Activated T-cell treated with anti-CD3 and anti-CD28 coated beads for 24 hours (primary cell): ENCODE data around the gene SRPK2.
"Not testable (repeated sequence)": the region's sequence is repeated elsewhere in the genome, so short reads cannot be mapped to it uniquely, and the experiment has no call there.

ENCODE experiments used
- DNase-seq: peaks from one replicate; pipeline ENCODE4 v3.0.0-alpha.2; 2020; ENCODE audit warnings: low read depth

The SRPK2 gene

DNA sequence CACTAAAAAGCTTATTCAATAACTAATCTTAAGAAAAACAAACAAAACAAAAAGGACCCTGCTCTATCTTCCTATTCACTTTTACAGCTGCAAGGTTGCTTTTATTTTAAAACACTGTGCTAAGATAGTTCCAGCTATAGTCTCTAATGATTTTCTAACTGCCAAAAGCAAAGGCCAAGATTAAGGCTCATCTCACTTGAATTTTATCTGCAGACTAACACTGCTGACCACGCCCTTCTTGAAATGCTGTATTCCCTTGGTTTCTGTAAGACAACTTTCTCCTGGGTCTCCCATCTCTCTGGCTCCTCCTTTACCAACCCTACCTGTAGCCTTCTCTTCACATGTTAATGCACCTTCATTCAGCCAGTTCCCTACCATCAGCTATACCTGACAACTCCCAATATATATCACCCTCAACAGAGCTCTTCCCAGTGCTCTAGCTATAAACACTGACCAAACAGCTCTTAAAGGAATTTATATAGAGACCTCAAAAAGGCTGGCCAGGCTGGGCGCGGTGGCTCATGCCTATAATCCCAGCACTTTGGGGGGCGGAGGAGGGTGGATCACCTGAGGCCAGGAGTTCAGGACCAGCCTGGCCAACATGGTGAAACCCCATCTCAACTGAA, 11.7 kb downstream of the SRPK2 start:
- no peak for DNase-seq

DNA sequence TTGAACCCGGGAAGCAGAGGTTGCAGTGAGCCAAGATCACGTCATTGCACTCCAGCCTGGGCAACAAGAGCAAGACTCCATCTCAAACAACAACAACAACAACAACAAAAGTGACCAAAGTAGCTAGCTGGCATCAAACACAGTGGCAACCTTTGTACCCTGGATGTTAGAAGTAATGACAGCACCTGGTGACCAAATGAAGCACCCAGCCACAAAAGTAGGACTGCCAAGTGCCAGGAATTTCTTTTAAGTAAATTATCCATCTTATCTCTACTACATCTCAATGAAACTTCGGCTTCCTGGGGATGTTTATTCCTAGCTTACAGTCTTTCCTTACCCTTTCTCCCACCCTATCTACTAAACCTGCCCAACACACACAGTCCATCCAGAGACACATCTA, 18.8 kb downstream of the SRPK2 start:
- no peak for DNase-seq

DNA sequence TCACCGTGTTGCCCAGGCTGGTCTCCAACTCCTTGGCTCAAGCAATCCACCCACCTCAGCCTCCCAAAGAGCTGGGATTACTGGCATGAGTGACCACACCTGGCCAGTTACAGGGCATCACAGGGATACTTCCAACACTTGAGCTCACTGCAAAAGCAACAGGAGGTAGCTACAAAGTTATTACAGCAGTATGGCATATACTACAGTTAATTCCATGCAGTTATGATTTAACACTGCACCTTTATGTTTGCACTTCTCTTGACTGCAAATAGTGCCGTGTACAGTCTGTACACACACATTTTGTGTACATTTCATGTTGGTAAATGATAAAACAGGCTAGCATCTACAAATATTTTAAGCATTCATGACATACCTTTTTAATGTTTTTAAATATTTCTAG, 21.3 kb downstream of the SRPK2 start:
- no peak for DNase-seq

DNA sequence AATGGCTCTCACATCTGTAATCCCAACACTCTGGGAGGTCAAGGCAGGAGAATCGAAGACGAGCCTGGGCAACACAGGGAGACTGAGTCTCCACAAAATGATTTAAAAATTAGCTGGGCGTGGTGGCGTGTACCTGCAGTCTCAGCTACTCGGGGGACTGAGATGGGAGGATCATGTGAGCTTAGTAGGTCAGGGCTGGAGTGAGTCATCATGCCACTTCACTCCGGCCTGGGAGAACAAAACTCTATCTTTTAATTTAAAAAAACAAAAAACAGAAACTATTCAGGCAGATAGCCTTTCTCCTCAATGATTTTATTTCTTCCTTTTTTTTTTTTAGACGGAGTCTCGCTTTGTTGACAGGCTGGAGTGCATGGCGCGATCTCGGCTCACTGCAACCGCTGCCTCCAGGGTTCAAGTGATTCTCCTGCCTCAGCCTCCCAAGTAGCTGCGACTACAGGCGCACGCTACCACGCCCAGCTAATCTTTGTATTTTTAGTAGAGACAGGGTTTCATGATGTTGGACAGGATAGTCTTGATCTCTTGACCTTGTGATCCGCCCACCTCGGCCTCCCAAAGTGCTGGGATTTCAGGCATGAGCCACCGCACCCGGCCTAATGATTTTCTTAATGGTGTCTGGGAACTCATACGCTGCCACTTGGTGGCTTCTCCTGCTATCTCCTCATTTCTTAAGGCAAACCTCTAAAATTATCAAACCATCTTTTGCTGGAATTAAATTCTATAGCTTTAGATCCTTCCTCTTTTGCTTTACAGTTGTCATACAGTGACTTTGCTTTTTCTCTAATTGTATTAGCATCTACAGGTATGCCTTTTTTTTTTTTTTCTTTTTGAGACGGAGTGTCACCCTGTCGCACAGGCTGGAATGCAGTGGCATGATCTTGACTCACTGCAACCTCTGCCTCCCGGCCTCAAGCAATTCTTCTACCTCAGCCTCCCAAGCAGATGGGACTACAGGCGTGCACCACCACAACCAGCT, 22.9 kb downstream of the SRPK2 start:
- DNase-seq: no peak

DNA sequence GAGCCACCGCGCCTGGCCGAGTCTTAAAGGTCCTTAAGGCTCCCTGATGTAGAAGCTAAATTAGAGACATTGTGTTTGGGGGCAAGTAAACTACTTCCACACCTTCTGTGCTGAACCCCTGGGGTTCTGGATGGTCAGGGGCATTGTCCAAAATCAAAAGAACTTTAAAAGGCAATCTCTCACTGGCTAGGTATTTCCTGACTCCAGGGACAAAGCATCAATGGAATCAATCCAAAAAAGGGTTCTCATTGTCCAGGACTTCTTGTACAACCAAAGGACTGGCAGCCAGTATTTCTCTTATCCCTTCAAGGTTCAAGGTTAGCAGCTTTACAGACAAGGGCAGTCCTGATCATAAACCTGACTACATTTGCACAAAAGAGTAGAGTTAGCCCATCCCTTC, 24.0 kb downstream of the SRPK2 start:
- DNase-seq: no peak

DNA sequence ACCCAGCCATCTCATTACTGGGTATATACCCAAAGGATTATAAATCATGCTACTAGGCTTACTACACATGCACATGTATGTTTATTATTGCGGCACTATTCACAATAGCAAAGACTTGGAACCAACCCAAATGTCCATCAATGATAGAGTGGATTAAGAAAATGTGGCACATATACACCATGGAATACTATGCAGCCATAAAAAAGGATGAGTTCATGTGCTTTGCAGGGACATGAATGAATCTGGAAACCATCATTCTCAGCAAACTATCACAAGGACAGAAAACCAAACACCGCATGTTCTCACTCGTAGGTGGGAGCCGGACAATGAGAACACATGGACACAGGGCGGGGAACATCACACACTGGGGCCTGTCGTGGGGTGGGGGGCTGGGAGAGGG, 25.1 kb downstream of the SRPK2 start:
- DNase-seq: not testable (repeated sequence)

DNA sequence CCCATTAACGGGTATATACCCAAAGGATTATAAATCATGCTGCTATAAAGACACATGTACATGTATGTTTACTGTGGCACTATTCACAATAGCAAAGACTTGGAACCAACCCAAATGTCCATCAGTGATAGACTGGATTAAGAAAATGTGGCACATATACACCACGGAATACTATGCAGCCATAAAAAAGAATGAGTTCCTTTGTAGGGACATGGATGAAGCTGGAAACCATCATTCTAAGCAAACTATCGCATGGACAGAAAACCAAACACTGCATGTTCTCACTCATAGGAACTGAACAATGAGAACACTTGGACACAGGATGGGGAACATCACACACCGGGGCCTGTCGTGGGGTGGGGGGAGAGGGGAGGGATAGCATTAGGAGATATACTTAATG, 26.0 kb downstream of the SRPK2 start:
- not testable (repeated sequence) for DNase-seq

DNA sequence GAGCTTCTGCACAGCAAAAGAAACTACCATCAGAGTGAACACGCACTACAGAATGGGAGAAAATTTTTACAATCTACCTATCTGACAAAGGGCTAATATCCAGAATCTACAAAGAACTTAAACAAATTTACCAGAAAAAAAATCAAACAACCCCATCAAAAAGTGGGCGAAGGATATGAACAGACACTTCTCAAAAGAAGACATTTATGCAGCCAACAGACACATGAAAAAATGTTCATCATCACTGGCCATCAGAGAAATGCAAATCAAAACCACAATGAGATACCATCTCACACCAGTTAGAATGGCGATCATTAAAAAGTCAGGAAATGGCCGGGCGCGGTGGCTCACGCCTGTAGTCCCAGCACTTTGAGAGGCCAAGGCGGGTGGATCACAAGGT, 26.7 kb downstream of the SRPK2 start:
- DNase-seq: not testable (repeated sequence)

DNA sequence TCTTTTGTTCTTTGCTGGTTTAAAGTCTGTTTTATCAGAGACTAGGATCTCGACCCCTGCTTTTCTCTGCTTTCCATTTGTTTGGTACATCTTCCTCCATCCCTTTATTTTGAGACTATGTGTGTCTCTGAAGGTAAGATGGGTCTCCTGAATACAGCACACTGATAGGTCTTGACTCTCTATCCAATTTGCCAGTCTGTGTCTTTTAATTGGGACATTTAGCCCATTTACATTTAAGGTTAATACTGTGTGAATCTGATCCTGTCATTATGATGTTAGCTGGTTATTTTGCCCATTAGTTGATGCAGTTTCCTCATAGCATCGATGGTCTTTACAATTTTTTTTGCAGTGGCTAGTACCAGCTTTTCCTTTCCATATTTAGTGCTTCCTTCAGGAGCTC, 28.6 kb downstream of the SRPK2 start:
- not testable (repeated sequence) for DNase-seq

DNA sequence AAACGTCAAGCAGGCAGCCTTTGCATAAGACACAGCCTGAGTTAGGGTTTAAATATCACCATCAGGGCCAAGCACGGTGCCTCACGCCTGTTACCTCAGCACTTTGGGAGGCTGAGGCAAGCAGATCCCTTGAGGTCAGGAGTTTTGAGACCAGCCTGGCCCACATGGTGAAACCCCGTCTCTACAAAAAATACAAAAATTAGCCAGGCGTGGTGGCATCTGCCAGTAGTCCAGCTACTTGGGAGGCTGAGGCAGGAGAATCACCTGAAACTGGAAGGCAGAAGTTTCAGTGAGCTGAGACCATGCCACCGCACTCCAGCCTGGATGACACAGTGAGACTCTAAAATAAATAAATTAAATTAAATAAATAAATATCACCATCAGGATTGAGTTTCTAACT, 33.0 kb downstream of the SRPK2 start:
- DNase-seq: no peak

DNA sequence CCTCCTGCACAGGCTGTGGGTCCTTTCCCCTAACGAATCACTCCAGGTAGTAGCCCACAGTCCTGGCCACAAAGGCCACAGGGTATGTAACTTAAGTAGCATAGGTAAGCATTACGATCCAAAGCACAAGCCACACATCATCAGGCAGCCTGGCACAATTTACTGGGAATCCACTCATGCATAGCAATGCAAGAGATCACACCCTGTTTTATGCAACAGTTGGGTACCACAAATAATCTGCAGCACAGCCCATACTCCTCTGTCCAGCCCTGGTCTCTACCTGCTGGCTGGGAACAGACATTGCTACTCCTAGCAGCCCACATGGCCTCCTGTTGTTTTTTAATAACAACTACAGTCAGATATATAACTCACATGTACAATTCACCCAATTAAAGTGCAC, 34.3 kb downstream of the SRPK2 start:
- no peak for DNase-seq

DNA sequence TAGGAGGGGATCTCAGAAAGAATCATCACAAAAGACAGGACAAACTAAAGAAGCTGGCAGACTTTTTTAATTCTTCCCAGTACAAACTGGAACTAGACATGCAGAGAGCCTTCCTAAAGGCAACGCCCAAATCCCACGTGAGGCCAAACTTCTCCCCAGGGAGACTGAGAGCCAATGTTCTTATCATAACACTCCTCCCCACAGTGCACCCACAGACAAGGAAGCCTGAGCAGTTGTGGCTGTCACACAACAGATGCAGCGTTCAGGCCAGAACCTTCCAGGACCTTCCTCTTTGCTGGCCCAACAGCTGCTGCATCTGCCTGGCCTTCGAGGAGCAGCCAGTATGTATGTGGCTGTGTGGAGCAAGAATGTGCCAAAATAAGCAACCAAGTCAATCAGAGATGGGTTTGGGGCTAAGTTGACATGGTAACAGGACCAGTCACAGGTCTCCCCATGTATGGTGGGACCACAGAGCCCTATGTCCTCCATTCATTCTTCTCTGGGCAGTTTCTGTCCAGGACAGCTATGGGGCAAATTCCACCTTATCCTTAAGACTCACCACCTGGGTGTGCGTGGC, 34.9 kb downstream of the SRPK2 start:
- DNase-seq: no peak

DNA sequence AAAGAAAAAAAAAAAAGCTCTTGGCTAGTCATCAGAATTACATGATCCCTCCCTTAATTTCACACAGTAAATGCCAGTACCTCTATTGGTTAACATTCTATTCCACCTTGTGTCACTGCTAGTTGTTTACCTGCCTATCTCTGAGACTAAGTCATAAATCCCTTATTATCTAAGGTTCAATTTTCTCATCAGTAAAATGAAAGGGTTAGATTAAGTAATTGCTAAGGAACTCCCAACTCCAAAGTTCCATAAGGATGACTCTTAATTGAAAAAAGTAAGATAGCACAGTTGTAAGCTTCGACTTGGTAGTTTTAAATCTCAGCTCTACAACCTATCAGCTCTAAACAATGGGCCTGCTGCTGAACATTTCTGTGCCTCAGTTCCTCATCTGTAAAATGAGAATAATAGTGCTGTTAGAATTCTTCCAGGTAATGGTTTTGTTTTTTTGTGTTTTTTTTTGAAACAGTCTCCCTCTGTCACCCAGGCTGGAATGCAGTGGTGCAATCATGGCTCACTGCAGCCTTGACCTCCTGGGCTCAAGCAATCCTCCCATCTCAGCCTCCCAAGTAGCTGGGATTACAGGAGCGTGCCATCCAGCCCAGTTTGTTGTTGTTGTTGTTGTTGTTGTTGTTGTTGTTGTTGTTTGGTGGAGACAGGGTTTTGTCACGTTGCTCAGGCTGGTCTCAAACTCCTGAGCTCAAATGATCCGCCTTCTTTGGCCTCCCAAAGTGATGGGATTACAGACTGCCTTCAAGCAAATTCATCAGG, 35.6 kb downstream of the SRPK2 start:
- DNase-seq: no peak

DNA sequence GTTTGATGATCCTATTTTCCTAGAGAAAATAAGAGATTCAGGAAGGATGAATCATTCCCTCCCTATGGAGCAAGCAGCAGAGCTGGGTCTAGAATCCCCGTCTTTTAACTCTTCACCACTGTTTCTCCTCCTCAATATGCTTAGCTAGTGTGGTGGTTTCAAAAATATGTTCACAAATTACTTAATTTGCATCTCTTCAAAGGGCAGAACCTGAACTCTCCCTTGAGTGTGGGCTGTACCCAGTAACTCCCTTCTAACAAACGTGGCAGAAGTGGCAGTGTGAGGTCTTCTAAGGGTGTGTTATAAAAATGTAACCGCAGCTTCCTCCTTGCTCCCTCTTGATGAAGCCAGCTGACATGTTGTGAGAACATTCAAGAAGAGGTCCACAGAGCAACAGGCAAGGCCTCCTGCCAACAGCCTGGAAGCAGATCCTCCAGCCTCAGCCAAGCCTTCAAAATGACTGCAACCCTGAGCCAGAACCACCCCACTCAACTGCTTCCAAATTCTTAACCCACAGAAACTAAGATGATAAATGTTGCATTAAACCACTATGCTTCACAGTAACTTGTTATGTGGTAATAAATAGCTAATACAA, 36.6 kb downstream of the SRPK2 start:
- DNase-seq: peak; percentile 42

DNA sequence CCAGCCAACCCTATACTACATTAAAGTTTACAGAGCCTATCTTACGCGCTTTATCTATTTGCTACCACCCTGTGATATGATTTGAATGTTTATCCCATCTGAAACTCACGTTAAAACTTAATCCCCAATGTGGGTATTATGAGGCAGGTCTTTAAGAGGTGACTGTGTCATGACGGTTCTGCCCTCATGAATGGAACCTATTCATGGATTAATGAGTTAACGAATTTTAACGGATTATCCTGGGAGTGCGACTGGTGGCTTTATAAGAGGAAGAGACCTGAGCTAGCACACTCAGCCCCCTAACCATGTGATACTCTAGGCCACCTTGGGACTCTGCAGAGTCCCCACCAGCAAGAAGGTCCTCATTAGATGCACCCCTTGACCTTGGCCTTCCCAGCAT, 37.8 kb downstream of the SRPK2 start:
- DNase-seq: no peak

DNA sequence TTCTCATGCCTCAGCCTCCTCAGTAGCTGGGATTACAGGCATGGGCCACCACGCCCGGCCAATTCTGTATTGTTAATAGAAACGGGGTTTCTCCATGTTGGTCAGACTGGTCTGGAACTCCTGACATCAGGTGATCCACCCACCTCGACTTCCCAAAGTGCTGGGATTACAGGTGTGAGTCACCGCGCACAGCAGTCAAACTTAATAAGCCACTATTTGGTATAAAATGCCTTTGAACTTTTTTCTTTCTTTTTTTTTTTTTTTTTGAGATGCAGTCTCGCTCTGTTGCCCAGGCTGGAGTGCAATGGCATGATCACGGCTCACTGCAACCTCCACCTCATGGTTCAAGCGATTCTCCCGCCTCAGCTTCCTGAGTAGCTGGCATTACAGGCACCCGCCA, 40.5 kb downstream of the SRPK2 start:
- DNase-seq: not testable (repeated sequence)

DNA sequence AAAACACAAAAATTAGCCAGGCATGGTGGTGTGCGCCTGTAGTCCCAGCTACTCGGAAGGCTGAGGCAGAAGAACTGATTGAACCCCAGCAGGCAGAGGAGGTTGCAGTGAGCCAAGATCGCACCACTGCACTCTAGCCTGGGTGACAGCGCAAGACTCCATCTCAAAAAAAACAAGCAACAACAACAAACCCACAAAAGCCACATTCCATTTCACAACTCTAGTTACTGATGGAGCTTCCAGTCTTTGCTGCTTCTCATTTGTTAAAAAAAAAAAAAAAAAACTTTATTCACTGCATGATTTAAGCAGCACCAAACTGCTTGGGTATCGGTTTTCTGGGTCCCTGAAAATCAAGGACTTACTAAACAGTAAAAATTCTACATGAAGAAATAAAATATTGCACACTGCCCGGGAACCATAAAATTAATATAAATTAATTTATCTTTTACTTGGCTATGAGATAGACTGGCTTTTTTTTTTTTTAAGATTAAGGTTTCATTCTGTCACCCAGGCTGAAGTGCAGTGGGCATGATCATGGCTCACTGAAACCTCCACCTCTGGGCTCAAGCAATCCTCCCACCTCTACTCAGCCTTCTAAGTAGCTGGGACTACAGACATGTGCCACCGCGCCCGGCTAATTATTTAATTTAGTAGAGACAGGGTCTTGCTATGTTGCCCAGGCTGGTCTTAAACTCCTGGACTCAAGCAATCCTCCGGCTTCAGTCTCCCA, 42.0 kb downstream of the SRPK2 start:
- DNase-seq: no peak

DNA sequence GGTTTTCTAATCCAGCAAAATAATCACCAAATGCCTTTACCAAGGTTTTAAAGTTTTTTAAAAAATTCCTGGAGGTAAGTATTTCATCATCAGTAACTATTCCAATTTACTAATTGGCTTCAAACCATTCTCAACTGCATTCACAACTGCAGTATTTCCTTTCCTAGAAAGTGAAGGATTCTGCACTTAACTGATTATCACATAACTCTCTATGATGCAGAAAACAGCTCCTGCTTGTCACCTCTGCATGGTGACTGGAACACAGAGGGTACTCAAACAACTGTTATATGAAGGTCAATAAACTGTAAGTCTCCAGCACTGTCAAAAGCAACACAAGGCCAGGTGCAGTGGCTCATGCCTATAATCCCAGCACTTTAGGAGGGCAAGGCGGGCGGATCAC, 42.6 kb downstream of the SRPK2 start:
- no peak for DNase-seq

DNA sequence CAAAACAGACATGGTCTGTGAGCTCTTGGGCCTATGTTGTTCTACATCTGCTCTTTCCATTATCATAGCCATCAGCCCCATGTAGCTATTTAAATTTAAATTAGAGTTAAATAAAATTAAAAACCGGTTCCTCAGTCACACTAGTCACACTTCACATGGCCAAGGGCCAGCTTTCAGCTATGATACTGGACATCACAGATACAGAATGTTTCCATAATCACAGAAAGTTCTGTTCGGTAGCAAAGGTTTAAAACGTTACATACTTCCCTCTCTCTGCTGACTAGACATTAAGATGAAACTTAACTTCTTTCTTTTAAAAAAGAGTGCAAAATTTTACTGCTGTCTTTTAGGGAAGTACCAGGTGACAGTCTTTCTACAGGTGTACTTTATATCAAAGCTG, 43.0 kb downstream of the SRPK2 start:
- DNase-seq: no peak

DNA sequence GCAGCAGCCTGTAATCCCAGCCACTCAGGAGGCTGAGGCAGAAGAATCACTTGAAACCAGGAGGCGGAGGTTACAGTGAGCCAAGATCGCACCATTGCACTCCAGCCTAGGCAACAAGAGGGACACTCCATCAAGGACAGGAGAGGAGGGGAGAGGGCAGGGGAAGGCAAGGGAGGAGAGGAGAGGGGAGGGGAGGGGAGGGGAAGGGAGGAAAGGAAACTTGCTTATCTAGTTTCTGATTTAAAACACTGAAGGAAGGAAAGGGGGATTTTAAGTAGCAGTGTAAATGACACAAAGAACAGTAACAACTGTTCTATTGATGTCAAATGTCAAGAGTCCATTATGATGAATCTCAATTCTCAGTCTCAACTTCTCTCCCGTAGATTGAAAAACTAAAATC, 43.7 kb downstream of the SRPK2 start:
- DNase-seq: no peak
